WTC11 (cell line): ENCODE data around the gene ZNF579. TPM values are rescaled to one million over a fixed set of nuclear protein-coding genes. Genes with fewer than 3 reads are reported as not detected.

Experiments used
- ATAC-seq: fragments of 200-7000 bp; cut with Tn5 transposase; 2 replicates; pipeline ENCODE4 v1.10.0; 2021; ENCODE audit warnings: mild to moderate bottlenecking, moderate library complexity
- CTCF ChIA-PET: fragments of 300-600 bp; sonication (Branson Sonifier 250); formaldehyde crosslinking; loops from one replicate; lab custom pipeline; 2021; ENCODE audit warnings: antibody characterized with exemption; lab: Charles Lee
- POLR2A ChIA-PET: fragments of 350-600 bp; sonication (Branson Sonifier 250); formaldehyde crosslinking; loops from one replicate; lab custom pipeline; 2021; ENCODE audit warnings: antibody characterized with exemption; lab: Charles Lee
- DNase-seq: peaks from one replicate; pipeline ENCODE4 v3.0.0; 2021; ENCODE audit warnings: low spot score
- H3K27ac Mint-ChIP-seq: 2 replicates; pipeline ENCODE4 v1.8.0; 2021; ENCODE audit warnings: mixed read lengths
- H3K27me3 Mint-ChIP-seq: 2 replicates; pipeline ENCODE4 v1.8.0; 2021; ENCODE audit warnings: low read depth, mild to moderate bottlenecking, moderate library complexity, mixed read lengths
- H3K36me3 Mint-ChIP-seq: 2 replicates; pipeline ENCODE4 v1.8.0; 2021; ENCODE audit warnings: mixed read lengths
- H3K4me1 Mint-ChIP-seq: 2 replicates; pipeline ENCODE4 v1.8.0; 2022; ENCODE audit warnings: mixed read lengths
- H3K4me3 Mint-ChIP-seq: 2 replicates; pipeline ENCODE4 v1.8.0; 2021; ENCODE audit warnings: mild to moderate bottlenecking, moderate library complexity, mixed read lengths
- H3K9me3 Mint-ChIP-seq: 2 replicates; pipeline ENCODE4 v1.8.0; 2021; ENCODE audit warnings: mixed read lengths
- CREB1 ChIP-seq: sonication (generic); formaldehyde crosslinking; IDR thresholded peaks from 2 replicates; pipeline ENCODE4 v1.8.0; 2023; ENCODE audit warnings: mild to moderate bottlenecking, missing genetic modification reagents
- ELF4 ChIP-seq: sonication (generic); formaldehyde crosslinking; IDR thresholded peaks from 2 replicates; pipeline ENCODE4 v1.8.1; 2022; ENCODE audit warnings: low read depth, mild to moderate bottlenecking, moderate library complexity, missing genetic modification reagents
- ETV6 ChIP-seq: sonication (generic); formaldehyde crosslinking; IDR thresholded peaks from 2 replicates; pipeline ENCODE4 v1.8.1; 2022; ENCODE audit warnings: mild to moderate bottlenecking, missing genetic modification reagents
- GTF2I ChIP-seq: fragments of 250-450 bp; sonication (Bioruptor Pico); conservative IDR thresholded peaks from 2 replicates; pipeline ENCODE4 v1.4.0; 2021; ENCODE audit warnings: mild to moderate bottlenecking
- KAT7 ChIP-seq: sonication (generic); formaldehyde crosslinking; IDR thresholded peaks from 2 replicates; pipeline ENCODE4 v1.8.1; 2023; ENCODE audit warnings: missing genetic modification reagents, mild to moderate bottlenecking, borderline replicate concordance
- NR1H2 ChIP-seq: sonication (generic); formaldehyde crosslinking; IDR thresholded peaks from 2 replicates; pipeline ENCODE4 v1.9.0; 2021; ENCODE audit warnings: mild to moderate bottlenecking, moderate library complexity, missing genetic modification reagents
- SMAD4 ChIP-seq: sonication (generic); formaldehyde crosslinking; IDR thresholded peaks from 2 replicates; pipeline ENCODE4 v1.8.0; 2022; ENCODE audit warnings: mild to moderate bottlenecking, missing genetic modification reagents
- SOX15 ChIP-seq: fragments of 250-450 bp; sonication (Bioruptor Pico); IDR thresholded peaks from 2 replicates; pipeline ENCODE4 v1.9.0; 2021; ENCODE audit warnings: mild to moderate bottlenecking
- SP1 ChIP-seq: sonication (generic); formaldehyde crosslinking; conservative IDR thresholded peaks from 2 replicates; pipeline ENCODE4 v1.8.1; 2022; ENCODE audit warnings: missing genetic modification reagents
- TEAD4 ChIP-seq: sonication (generic); formaldehyde crosslinking; IDR thresholded peaks from 2 replicates; pipeline ENCODE4 v1.8.0; 2022; ENCODE audit warnings: mild to moderate bottlenecking, missing genetic modification reagents
- ZNF121 ChIP-seq: sonication (generic); formaldehyde crosslinking; IDR thresholded peaks from 2 replicates; pipeline ENCODE4 v1.8.0; 2023; ENCODE audit warnings: missing genetic modification reagents
- ZNF671 ChIP-seq: fragments of 250-450 bp; sonication (Bioruptor Pico); IDR thresholded peaks from 2 replicates; pipeline ENCODE4 v1.8.0; 2021; ENCODE audit warnings: mild to moderate bottlenecking
- total RNA-seq: library from RNA; stranded (reverse); gene quantifications from 3 replicates; pipeline ENCODE4 v1.2.3, GENCODE V29; 2021
- TF ChIP-seq, protein P1 (sequence below): fragments of 250-450 bp; sonication (Bioruptor Pico); IDR thresholded peaks from 2 replicates; pipeline ENCODE4 v1.9.0; 2021; ENCODE audit warnings: mild to moderate bottlenecking
- TF ChIP-seq, protein P2 (sequence below): sonication (generic); formaldehyde crosslinking; IDR thresholded peaks from 2 replicates; pipeline ENCODE4 v1.8.0; 2023; ENCODE audit warnings: missing genetic modification reagents, mild to moderate bottlenecking, borderline replicate concordance
- TF ChIP-seq, protein P3 (sequence below): fragments of 200-600 bp; IDR thresholded peaks from 2 replicates; pipeline ENCODE4 v1.8.0; 2022; ENCODE audit warnings: antibody characterized with exemption
- TF ChIP-seq, protein P4 (sequence below): sonication (generic); formaldehyde crosslinking; IDR thresholded peaks from 2 replicates; pipeline ENCODE4 v1.8.1; 2022; ENCODE audit warnings: missing genetic modification reagents, borderline replicate concordance
- TF ChIP-seq, protein P5 (sequence below): sonication (generic); formaldehyde crosslinking; IDR thresholded peaks from 2 replicates; pipeline ENCODE4 v1.8.1; 2023; ENCODE audit warnings: mild to moderate bottlenecking, moderate library complexity, missing genetic modification reagents

The ZNF579 gene
- total RNA-seq, 1 experiment from 2014 or later: 30.0 TPM

DNA sequence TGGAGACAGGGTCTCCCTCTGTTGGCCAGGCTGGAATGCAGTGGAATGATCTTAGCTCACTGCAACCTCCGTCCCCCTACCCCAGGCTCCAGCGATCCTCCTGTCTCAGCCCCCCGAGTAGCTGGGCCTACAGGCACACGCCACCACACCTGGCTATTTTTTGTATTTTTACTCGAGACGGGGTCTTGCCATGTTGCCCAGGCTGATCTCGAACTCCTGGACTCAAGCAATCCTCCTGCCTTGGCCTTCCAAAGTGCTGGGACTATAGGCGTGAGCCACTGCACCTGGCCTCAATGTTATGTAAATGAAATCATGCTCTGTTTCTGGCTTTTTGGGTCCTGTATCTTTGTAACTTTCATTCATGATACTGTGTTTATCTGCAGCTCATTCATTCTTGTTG, 8.1 kb upstream of the ZNF579 start:
- CTCF ChIA-PET: interaction anchor here (1.9 to 4.0 kb wide), 2 partner anchors 17 to 44 kb away, joined by 7 to 13 read pairs; partner anchors contain the start of gene ZNF865
- no peak overlapping the region for H3K27ac Mint-ChIP-seq
- H3K36me3 Mint-ChIP-seq: no peaks in the 10 kb centered on the region
- no peak for TF ChIP-seq ELF4
- TF ChIP-seq ZNF121 (CRISPR knock-in tag): peak; percentile 91
- no peak for TF ChIP-seq SOX15 (CRISPR knock-in tag)
- TF ChIP-seq, protein P1, sequence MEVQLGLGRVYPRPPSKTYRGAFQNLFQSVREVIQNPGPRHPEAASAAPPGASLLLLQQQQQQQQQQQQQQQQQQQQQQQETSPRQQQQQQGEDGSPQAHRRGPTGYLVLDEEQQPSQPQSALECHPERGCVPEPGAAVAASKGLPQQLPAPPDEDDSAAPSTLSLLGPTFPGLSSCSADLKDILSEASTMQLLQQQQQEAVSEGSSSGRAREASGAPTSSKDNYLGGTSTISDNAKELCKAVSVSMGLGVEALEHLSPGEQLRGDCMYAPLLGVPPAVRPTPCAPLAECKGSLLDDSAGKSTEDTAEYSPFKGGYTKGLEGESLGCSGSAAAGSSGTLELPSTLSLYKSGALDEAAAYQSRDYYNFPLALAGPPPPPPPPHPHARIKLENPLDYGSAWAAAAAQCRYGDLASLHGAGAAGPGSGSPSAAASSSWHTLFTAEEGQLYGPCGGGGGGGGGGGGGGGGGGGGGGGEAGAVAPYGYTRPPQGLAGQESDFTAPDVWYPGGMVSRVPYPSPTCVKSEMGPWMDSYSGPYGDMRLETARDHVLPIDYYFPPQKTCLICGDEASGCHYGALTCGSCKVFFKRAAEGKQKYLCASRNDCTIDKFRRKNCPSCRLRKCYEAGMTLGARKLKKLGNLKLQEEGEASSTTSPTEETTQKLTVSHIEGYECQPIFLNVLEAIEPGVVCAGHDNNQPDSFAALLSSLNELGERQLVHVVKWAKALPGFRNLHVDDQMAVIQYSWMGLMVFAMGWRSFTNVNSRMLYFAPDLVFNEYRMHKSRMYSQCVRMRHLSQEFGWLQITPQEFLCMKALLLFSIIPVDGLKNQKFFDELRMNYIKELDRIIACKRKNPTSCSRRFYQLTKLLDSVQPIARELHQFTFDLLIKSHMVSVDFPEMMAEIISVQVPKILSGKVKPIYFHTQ: no peak
- no peak overlapping the region for H3K4me3 Mint-ChIP-seq
- H3K9me3 Mint-ChIP-seq: no peaks in the 10 kb centered on the region
- ATAC-seq: no peak
- DNase-seq: no peak
- H3K4me1 Mint-ChIP-seq: peaks cover 36% of the 10 kb centered on the region
- POLR2A ChIA-PET: no interaction called here
- peaks cover 33% of the 10 kb centered on the region for H3K27me3 Mint-ChIP-seq

DNA sequence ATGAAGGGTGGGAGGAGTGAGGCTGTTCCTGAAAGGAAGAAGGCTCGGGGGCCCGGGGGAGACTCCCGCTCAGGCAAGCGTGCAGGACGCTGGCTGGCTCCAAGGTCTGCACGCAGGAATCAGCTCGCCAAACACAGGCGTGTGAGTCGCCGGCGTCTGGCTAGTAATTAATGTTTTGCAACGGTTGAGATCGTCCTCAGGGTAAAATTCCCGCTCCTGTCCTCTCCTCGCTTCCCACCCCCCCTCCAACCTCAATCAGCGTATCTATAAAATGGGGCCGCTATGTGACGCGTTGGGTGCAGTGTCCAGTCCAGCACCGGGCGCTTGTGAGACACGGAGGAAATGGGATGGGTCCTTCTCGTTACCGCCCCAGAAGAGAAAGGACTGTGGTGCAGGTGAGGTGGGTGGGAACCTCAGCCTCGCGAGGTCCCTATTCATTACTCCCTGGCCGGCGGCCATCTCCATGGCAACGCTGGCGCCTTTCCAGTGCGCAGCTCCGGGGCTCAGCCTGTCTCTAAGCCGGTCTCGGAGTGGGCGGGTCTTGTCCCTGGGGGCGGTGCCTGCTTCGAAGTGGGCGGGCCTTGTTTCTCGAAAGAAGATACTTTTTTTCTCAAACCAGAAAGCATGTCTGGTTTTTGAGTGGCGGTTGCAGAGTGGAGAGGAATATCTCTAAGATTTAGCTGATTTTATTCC, 6.5 kb upstream of the ZNF579 start:
- Mint-ChIP-seq H3K27ac (no peak overlapping the region), H3K9me3 (no peaks in the 10 kb centered on the region), H3K4me3 (peak overlapping the region; percentile 75), H3K27me3 (peaks cover 33% of the 10 kb centered on the region), H3K36me3 (no peaks in the 10 kb centered on the region), H3K4me1 (peaks cover 36% of the 10 kb centered on the region)
- ATAC-seq: peak; percentile 90
- TF ChIP-seq SP1 (CRISPR knock-in tag) (peak; percentile 52; the same call in 1 of the 2 replicates), ETV6 (CRISPR knock-in tag) (0 out of 2 replicates have a peak, but pooled peaks have one; percentile 33)
- TF ChIP-seq, protein P2, sequence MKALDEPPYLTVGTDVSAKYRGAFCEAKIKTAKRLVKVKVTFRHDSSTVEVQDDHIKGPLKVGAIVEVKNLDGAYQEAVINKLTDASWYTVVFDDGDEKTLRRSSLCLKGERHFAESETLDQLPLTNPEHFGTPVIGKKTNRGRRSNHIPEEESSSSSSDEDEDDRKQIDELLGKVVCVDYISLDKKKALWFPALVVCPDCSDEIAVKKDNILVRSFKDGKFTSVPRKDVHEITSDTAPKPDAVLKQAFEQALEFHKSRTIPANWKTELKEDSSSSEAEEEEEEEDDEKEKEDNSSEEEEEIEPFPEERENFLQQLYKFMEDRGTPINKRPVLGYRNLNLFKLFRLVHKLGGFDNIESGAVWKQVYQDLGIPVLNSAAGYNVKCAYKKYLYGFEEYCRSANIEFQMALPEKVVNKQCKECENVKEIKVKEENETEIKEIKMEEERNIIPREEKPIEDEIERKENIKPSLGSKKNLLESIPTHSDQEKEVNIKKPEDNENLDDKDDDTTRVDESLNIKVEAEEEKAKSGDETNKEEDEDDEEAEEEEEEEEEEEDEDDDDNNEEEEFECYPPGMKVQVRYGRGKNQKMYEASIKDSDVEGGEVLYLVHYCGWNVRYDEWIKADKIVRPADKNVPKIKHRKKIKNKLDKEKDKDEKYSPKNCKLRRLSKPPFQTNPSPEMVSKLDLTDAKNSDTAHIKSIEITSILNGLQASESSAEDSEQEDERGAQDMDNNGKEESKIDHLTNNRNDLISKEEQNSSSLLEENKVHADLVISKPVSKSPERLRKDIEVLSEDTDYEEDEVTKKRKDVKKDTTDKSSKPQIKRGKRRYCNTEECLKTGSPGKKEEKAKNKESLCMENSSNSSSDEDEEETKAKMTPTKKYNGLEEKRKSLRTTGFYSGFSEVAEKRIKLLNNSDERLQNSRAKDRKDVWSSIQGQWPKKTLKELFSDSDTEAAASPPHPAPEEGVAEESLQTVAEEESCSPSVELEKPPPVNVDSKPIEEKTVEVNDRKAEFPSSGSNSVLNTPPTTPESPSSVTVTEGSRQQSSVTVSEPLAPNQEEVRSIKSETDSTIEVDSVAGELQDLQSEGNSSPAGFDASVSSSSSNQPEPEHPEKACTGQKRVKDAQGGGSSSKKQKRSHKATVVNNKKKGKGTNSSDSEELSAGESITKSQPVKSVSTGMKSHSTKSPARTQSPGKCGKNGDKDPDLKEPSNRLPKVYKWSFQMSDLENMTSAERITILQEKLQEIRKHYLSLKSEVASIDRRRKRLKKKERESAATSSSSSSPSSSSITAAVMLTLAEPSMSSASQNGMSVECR (CRISPR knock-in tag): peak; percentile 34; the same call in 1 of the 2 replicates
- TF ChIP-seq, protein P3, sequence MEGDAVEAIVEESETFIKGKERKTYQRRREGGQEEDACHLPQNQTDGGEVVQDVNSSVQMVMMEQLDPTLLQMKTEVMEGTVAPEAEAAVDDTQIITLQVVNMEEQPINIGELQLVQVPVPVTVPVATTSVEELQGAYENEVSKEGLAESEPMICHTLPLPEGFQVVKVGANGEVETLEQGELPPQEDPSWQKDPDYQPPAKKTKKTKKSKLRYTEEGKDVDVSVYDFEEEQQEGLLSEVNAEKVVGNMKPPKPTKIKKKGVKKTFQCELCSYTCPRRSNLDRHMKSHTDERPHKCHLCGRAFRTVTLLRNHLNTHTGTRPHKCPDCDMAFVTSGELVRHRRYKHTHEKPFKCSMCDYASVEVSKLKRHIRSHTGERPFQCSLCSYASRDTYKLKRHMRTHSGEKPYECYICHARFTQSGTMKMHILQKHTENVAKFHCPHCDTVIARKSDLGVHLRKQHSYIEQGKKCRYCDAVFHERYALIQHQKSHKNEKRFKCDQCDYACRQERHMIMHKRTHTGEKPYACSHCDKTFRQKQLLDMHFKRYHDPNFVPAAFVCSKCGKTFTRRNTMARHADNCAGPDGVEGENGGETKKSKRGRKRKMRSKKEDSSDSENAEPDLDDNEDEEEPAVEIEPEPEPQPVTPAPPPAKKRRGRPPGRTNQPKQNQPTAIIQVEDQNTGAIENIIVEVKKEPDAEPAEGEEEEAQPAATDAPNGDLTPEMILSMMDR: no peak
- peak; percentile 98 for DNase-seq
- ChIA-PET POLR2A (interaction anchor here (0.6 to 2.3 kb wide), 3 partner anchors 12 to 38 kb away, joined by 5 to 17 read pairs (median 5); partner anchors contain the start of genes FIZ1, ZNF524, ZNF784 and ZNF865), CTCF (interaction anchor here (0.9 to 4.0 kb wide), 6 partner anchors 12 to 120 kb away, joined by 3 to 13 read pairs (median 5); partner anchors contain the start of genes FIZ1 and ZNF865)

DNA sequence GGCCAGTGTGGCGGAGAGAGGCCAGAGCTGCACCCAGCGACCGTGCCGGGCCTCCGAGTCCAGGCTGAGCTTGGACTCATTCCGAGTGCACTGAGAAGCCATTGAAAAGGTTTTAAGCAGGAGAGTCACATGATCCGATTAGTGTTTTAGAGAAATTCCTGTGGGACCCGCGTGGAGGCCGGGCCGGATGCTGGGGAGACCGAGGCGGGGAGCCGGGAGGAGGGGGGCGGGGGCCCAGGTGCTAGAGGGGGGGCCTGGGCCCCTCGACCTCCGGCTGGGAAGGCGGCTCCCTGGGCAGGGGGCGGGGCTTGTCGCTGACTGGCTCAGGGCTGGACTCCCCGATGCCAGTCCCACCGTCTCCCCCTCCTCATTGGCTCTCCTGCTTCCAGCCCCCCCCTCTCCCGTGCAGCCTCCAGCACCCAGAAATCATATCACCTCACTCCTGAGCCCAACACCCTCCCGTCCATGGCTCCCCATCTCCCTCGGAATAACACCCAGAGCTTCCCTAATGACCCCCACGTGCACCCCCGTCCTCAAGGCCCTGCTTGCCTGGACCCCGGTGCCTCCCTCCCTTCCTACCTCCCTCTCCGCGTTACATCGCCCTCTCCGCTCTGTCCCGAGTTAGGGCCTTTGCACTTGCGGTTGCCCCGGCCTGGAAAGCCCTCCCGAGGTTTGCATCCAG, 5.2 kb upstream of the ZNF579 start:
- ChIA-PET POLR2A (interaction anchor here (1.2 to 2.3 kb wide), 2 partner anchors 13 to 35 kb away, joined by 5 to 17 read pairs; partner anchors contain the start of genes FIZ1 and ZNF524), CTCF (interaction anchor here (0.6 to 4.0 kb wide), 7 partner anchors 20 to 445 kb away, joined by 3 to 13 read pairs (median 5); partner anchors contain the start of gene ZNF865)
- ATAC-seq (peak; percentile 76), DNase-seq (peak; percentile 89)
- Mint-ChIP-seq H3K4me1 (peaks cover 27% of the 10 kb centered on the region), H3K36me3 (no peaks in the 10 kb centered on the region), H3K9me3 (no peaks in the 10 kb centered on the region), H3K4me3 (peak overlapping the region; percentile 75), H3K27ac (peak overlapping the region; percentile 70), H3K27me3 (peaks cover 29% of the 10 kb centered on the region)
- TF ChIP-seq ETV6 (CRISPR knock-in tag) (0 out of 2 replicates have a peak, but pooled peaks have one; percentile 37), SMAD4 (CRISPR knock-in tag) (no peak), CREB1 (no peak), KAT7 (no peak), TEAD4 (no peak), ZNF671 (CRISPR knock-in tag) (no peak), GTF2I (0 out of 2 replicates have a peak, but pooled peaks have one; percentile 47), NR1H2 (CRISPR knock-in tag) (no peak)
- TF ChIP-seq, protein P4, sequence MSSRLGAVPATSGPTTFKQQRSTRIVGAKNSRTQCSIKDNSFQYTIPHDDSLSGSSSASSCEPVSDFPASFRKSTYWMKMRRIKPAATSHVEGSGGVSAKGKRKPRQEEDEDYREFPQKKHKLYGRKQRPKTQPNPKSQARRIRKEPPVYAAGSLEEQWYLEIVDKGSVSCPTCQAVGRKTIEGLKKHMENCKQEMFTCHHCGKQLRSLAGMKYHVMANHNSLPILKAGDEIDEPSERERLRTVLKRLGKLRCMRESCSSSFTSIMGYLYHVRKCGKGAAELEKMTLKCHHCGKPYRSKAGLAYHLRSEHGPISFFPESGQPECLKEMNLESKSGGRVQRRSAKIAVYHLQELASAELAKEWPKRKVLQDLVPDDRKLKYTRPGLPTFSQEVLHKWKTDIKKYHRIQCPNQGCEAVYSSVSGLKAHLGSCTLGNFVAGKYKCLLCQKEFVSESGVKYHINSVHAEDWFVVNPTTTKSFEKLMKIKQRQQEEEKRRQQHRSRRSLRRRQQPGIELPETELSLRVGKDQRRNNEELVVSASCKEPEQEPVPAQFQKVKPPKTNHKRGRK (CRISPR knock-in tag): no peak
- TF ChIP-seq, protein P5, sequence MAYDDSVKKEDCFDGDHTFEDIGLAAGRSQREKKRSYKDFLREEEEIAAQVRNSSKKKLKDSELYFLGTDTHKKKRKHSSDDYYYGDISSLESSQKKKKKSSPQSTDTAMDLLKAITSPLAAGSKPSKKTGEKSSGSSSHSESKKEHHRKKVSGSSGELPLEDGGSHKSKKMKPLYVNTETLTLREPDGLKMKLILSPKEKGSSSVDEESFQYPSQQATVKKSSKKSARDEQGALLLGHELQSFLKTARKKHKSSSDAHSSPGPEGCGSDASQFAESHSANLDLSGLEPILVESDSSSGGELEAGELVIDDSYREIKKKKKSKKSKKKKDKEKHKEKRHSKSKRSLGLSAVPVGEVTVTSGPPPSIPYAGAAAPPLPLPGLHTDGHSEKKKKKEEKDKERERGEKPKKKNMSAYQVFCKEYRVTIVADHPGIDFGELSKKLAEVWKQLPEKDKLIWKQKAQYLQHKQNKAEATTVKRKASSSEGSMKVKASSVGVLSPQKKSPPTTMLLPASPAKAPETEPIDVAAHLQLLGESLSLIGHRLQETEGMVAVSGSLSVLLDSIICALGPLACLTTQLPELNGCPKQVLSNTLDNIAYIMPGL (CRISPR knock-in tag): no peak
